GM12801 (cell line): ENCODE data around the gene MAPKAP1.

Experiments
- CTCF ChIP-seq: IDR thresholded peaks from one replicate; pipeline ENCODE4 v1.5.1; 2011; ENCODE audit warnings: control low read depth; ENCODE audit not compliant: insufficient read length; ENCODE audit errors: extremely low read depth

Gene MAPKAP1

GRCh38 chr9:125681657-125682056, 25.4 kb downstream of the MAPKAP1 start:
- TF ChIP-seq CTCF, result no peak

- no peak for TF ChIP-seq CTCF
Observed at GRCh38 chr9:125681086-125681622, 25.9 kb downstream of the MAPKAP1 start.

GRCh38 chr9:125680445-125680844, 26.6 kb downstream of the MAPKAP1 start:
- TF ChIP-seq CTCF, result no peak

- no peak for TF ChIP-seq CTCF
Observed at GRCh38 chr9:125679597-125680189, 27.3 kb downstream of the MAPKAP1 start.

GRCh38 chr9:125674981-125675973, 31.7 kb downstream of the MAPKAP1 start:
- TF ChIP-seq CTCF, result no peak

GRCh38 chr9:125672876-125673275, 34.1 kb downstream of the MAPKAP1 start:
- TF ChIP-seq CTCF, result no peak

GRCh38 chr9:125663127-125663526, 43.9 kb downstream of the MAPKAP1 start:
- no peak for TF ChIP-seq CTCF
